KMS-11 (cell line): ENCODE measurements around the gene MGST2.

Experiments used
- H2AFZ ChIP-seq: fragments of 200-600 bp; sonication (generic); 2 replicates; pipeline ENCODE4 v1.6.1; 2016; ENCODE audit warnings: antibody characterized with exemption, mixed run types, low read depth
- H3K27ac ChIP-seq: fragments of 200-600 bp; sonication (generic); 2 replicates; pipeline ENCODE4 v1.6.1; 2016; ENCODE audit warnings: mild to moderate bottlenecking, mixed run types
- H3K27me3 ChIP-seq: fragments of 200-600 bp; sonication (generic); 2 replicates; pipeline ENCODE4 v1.6.1; 2017; ENCODE audit warnings: mild to moderate bottlenecking, low read depth, mixed run types, moderate library complexity; ENCODE audit not compliant: insufficient read depth
- H3K36me3 ChIP-seq: fragments of 200-600 bp; sonication (generic); 2 replicates; pipeline ENCODE4 v1.6.1; 2017; ENCODE audit warnings: mild to moderate bottlenecking, mixed run types; ENCODE audit not compliant: insufficient read depth
- H3K4me1 ChIP-seq: fragments of 200-600 bp; sonication (generic); 2 replicates; pipeline ENCODE4 v1.6.1; 2016; ENCODE audit warnings: mild to moderate bottlenecking, low read depth, mixed run types; ENCODE audit not compliant: poor library complexity, severe bottlenecking
- H3K4me2 ChIP-seq: fragments of 200-600 bp; sonication (generic); 2 replicates; pipeline ENCODE4 v1.7.0; 2016; ENCODE audit warnings: mild to moderate bottlenecking, mixed run types
- H3K4me3 ChIP-seq: fragments of 200-600 bp; sonication (generic); IDR thresholded peaks from 2 replicates; pipeline ENCODE4 v1.6.1; 2017; ENCODE audit warnings: low read depth, low read length, mixed read lengths; ENCODE audit not compliant: insufficient read depth
- H3K79me2 ChIP-seq: fragments of 200-600 bp; sonication (generic); 2 replicates; pipeline ENCODE4 v1.6.1; 2016; ENCODE audit warnings: low read depth, mixed run types; ENCODE audit not compliant: insufficient read depth
- H3K9ac ChIP-seq: fragments of 200-600 bp; sonication (generic); 2 replicates; pipeline ENCODE4 v1.6.1; 2016; ENCODE audit warnings: mild to moderate bottlenecking, mixed run types
- H4K20me1 ChIP-seq: fragments of 200-600 bp; sonication (generic); 2 replicates; pipeline ENCODE4 v1.6.1; 2016; ENCODE audit warnings: mild to moderate bottlenecking, mixed run types; ENCODE audit not compliant: insufficient read depth
- CTCF ChIP-seq: fragments of 200-600 bp; sonication (generic); conservative IDR thresholded peaks from 2 replicates; pipeline ENCODE4 v1.6.1; 2017; ENCODE audit warnings: low read depth, mild to moderate bottlenecking, antibody characterized with exemption, low read length, moderate library complexity, mixed read lengths

MGST2 gene

GRCh38 chr4:139665079-139665689, 435 bp upstream of the MGST2 start:
- Histone ChIP-seq H3K79me2 (no peaks in the 10 kb centered on the region), H3K9ac (peak overlapping the region; percentile 63; the same call in 1 of the 2 replicates), H3K27ac (peak overlapping the region; percentile 42; the same call in 1 of the 2 replicates), H4K20me1 (no peaks in the 10 kb centered on the region), H3K27me3 (no peaks in the 10 kb centered on the region), H2AFZ (peak overlapping the region; percentile 80), H3K4me2 (peak overlapping the region; percentile 44; the same call in 1 of the 2 replicates), H3K4me1 (peaks cover 14% of the 10 kb centered on the region), H3K4me3 (no peak overlapping the region), H3K36me3 (no peaks in the 10 kb centered on the region)
- TF ChIP-seq CTCF, result no peak

DNA sequence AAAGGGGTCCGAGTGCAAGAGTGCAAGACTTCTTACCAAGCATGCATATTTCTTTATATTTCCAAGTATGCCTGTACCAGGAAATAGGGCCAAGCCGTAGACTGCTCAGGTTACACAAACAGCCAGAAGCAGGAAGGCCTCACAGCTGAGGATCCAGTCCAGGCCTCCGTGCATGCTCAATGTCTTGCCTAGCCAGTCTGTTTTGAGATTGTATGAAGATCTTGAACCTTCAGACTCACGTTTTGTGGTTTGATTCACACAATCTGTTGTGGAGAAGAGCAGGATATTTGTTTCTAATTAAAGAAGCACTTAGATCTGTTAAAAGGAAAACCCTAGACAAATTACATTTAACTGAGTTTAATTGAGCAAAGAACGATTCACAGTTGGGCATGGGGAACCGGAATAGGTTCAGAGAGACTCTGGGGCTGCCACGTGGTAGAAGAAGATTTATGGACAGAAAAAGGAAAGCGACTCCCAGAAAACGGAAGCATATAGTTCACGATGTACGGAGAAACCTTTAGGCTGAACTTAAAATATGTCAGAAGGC, 1.2 kb downstream of the MGST2 start:
- Histone ChIP-seq H3K36me3 (no peaks in the 10 kb centered on the region), H3K27ac (no peak overlapping the region), H3K4me3 (no peak overlapping the region), H3K4me1 (peaks cover 17% of the 10 kb centered on the region), H2AFZ (peak overlapping the region; percentile 80; the same call in 1 of the 2 replicates), H3K9ac (peak overlapping the region; percentile 63; the same call in 1 of the 2 replicates), H3K79me2 (no peaks in the 10 kb centered on the region), H4K20me1 (no peaks in the 10 kb centered on the region), H3K4me2 (peak overlapping the region; percentile 44), H3K27me3 (no peaks in the 10 kb centered on the region)
- no peak for TF ChIP-seq CTCF

GRCh38 chr4:139668036-139668435, 2.4 kb downstream of the MGST2 start:
- H2AFZ ChIP-seq, result no peak overlapping the region
- H3K9ac ChIP-seq, result no peak overlapping the region
- no peak overlapping the region for H3K4me3 ChIP-seq
- no peaks in the 10 kb centered on the region for H3K27me3 ChIP-seq
- no peak overlapping the region for H3K4me2 ChIP-seq
- H3K36me3 ChIP-seq, result no peaks in the 10 kb centered on the region
- peaks cover 17% of the 10 kb centered on the region for H3K4me1 ChIP-seq
- H3K79me2 ChIP-seq, result no peaks in the 10 kb centered on the region
- no peaks in the 10 kb centered on the region for H4K20me1 ChIP-seq
- H3K27ac ChIP-seq, result no peak overlapping the region
- no peak for TF ChIP-seq CTCF

- TF ChIP-seq CTCF, result no peak
- H3K4me2 ChIP-seq, result no peak overlapping the region
- no peak overlapping the region for H3K9ac ChIP-seq
- no peak overlapping the region for H3K4me3 ChIP-seq
- peaks cover 17% of the 10 kb centered on the region for H3K4me1 ChIP-seq
- H2AFZ ChIP-seq, result no peak overlapping the region
- no peak overlapping the region for H3K27ac ChIP-seq
- no peaks in the 10 kb centered on the region for H3K36me3 ChIP-seq
- H4K20me1 ChIP-seq, result no peaks in the 10 kb centered on the region
- H3K79me2 ChIP-seq, result no peaks in the 10 kb centered on the region
- no peaks in the 10 kb centered on the region for H3K27me3 ChIP-seq
These were observed 3.1 kb downstream of the MGST2 start for GRCh38 chr4:139668658-139669201.
